SU-DHL-6 (cell line): ENCODE measurements around the gene HYAL1.

Source experiments
- H2AFZ ChIP-seq: fragments of 200-600 bp; sonication (generic); 2 replicates; pipeline ENCODE4 v1.6.1; 2014; ENCODE audit warnings: low read depth, mild to moderate bottlenecking, moderate library complexity, mixed read lengths, antibody characterized with exemption, low read length; ENCODE audit not compliant: severe bottlenecking
- H3F3A ChIP-seq: fragments of 200-600 bp; shearing (Covaris generic); 2 replicates; pipeline ENCODE4 v1.6.0; 2016; ENCODE audit warnings: antibody characterized with exemption, mild to moderate bottlenecking; ENCODE audit not compliant: insufficient read depth
- H3K27ac ChIP-seq: fragments of 200-600 bp; sonication (generic); 2 replicates; pipeline ENCODE4 v1.5.1; 2016; ENCODE audit warnings: low read depth, mild to moderate bottlenecking, low read length, moderate library complexity, mixed read lengths
- H3K27me3 ChIP-seq: fragments of 200-600 bp; sonication (generic), shearing (Covaris generic); 2 replicates; pipeline ENCODE4 v1.6.0; 2014; ENCODE audit warnings: mild to moderate bottlenecking, low read length
- H3K36me3 ChIP-seq: fragments of 200-600 bp; sonication (generic); 2 replicates; pipeline ENCODE4 v1.6.1; 2014; ENCODE audit warnings: mild to moderate bottlenecking, low read length, mixed read lengths
- H3K4me2 ChIP-seq: fragments of 300-600, 200-600 bp; shearing (Covaris generic), sonication (generic); 2 replicates; pipeline ENCODE4 v1.6.0; 2014; ENCODE audit warnings: low read length, low read depth, mild to moderate bottlenecking; ENCODE audit not compliant: poor library complexity, severe bottlenecking
- H3K4me3 ChIP-seq: fragments of 200-600 bp; sonication (generic); 2 replicates; pipeline ENCODE4 v1.5.1; 2014; ENCODE audit warnings: antibody characterized with exemption, low read length, mild to moderate bottlenecking, mixed read lengths; ENCODE audit not compliant: insufficient read depth, poor library complexity, severe bottlenecking
- H3K79me2 ChIP-seq: fragments of 200-600 bp; sonication (generic); 2 replicates; pipeline ENCODE4 v1.6.1; 2014; ENCODE audit warnings: mild to moderate bottlenecking, low read length, moderate library complexity; ENCODE audit not compliant: insufficient read depth
- H3K9ac ChIP-seq: fragments of 200-600 bp; sonication (generic); 2 replicates; pipeline ENCODE4 v1.7.0; 2014; ENCODE audit warnings: mild to moderate bottlenecking, low read length
- H3K9me2 ChIP-seq: fragments of 200-600 bp; sonication (generic); replicated peaks from 2 replicates; pipeline ENCODE4 v1.6.1; 2014; ENCODE audit warnings: low read length; ENCODE audit not compliant: insufficient read depth
- H3K9me3 ChIP-seq: fragments of 200-600 bp; sonication (generic); 2 replicates; pipeline ENCODE4 v1.6.1; 2014; ENCODE audit warnings: low read length, mixed read lengths; ENCODE audit not compliant: insufficient read depth
- H4K20me1 ChIP-seq: fragments of 200-600 bp; sonication (generic); 2 replicates; pipeline ENCODE4 v1.6.1; 2014; ENCODE audit warnings: low read depth, mild to moderate bottlenecking, antibody characterized with exemption, low read length, moderate library complexity, mixed read lengths
- EZH2phosphoT487 ChIP-seq: fragments of 200-600 bp; sonication (generic), shearing (Covaris generic); conservative IDR thresholded peaks from 2 replicates; pipeline ENCODE4 v1.6.1; 2018; ENCODE audit warnings: mild to moderate bottlenecking, antibody characterized with exemption, low read length, moderate library complexity, mixed read lengths
- TF ChIP-seq, protein P1 (sequence below): fragments of 200-600 bp; sonication (generic); IDR thresholded peaks from one replicate; pipeline ENCODE4 v1.5.1; 2017; ENCODE audit warnings: antibody characterized with exemption, mild to moderate bottlenecking, low read length, moderate library complexity; ENCODE audit not compliant: insufficient read depth, poor library complexity, severe bottlenecking

HYAL1 gene

DNA sequence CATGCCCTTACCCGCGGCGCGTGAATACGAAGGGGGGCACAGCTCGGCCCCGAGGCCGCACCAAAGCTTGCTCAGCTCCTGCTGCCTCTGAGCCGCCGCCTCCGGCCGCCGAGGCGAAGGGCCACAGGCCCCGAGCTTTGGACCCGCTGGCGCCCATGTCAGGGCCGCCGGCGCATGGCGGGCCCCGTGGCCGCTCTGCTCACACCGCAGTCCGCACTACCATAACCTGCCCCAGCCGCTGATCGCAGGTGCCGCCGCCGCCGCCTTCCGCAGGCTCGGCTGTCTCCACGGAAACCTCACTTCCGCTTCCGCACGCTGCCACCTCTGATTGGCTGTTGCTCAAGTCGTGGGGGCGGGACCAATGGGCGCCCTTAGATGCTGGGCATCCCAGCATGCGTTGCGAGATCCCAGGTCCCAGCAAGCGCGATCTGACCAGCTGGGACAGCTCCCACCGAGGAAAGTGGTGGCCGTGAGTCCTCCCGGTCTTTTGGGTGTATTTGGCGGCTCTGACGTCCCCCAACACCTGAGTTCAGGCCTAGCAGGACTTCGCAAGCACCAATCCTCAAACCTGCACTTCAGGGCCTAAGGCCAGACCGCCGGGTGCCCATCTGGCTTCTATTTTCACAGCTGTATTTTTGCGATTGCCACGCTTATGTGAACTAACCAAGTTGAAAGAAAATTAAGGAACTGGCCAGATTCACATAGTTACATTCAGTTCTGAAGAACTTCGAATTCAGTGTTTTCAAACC lies 24.7 kb upstream of the HYAL1 start, which contains the start of gene TUSC2:
TSS of gene TUSC2 (minus strand) at position 281 of the 749 bp plus-strand sequence. CDS start at position 157, 124 bp downstream.
- Histone ChIP-seq H4K20me1 (no peaks in the 10 kb centered on the region), H3K4me2 (peak within 1 kb of the TSS; percentile 70), H3K27me3 (no peaks in the 10 kb centered on the region), H3K79me2 (peaks cover 15% of the 10 kb centered on the region), H3K27ac (peak within 1 kb of the TSS; percentile 33), H3K36me3 (peaks cover 6% of the 10 kb centered on the region; the same call in 1 of the 2 replicates), H2AFZ (peak within 1 kb of the TSS; percentile 17), H3K4me3 (peak within 1 kb of the TSS; percentile 86), H3K9ac (peak within 1 kb of the TSS; percentile 91), H3K9me3 (no peaks in the 10 kb centered on the region), H3K9me2 (no peaks in the 10 kb centered on the region), H3F3A (peaks cover 12% of the 10 kb centered on the region)
- TF ChIP-seq EZH2phosphoT487 = no peak
- TF ChIP-seq, protein P1, sequence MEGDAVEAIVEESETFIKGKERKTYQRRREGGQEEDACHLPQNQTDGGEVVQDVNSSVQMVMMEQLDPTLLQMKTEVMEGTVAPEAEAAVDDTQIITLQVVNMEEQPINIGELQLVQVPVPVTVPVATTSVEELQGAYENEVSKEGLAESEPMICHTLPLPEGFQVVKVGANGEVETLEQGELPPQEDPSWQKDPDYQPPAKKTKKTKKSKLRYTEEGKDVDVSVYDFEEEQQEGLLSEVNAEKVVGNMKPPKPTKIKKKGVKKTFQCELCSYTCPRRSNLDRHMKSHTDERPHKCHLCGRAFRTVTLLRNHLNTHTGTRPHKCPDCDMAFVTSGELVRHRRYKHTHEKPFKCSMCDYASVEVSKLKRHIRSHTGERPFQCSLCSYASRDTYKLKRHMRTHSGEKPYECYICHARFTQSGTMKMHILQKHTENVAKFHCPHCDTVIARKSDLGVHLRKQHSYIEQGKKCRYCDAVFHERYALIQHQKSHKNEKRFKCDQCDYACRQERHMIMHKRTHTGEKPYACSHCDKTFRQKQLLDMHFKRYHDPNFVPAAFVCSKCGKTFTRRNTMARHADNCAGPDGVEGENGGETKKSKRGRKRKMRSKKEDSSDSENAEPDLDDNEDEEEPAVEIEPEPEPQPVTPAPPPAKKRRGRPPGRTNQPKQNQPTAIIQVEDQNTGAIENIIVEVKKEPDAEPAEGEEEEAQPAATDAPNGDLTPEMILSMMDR = no peak

DNA sequence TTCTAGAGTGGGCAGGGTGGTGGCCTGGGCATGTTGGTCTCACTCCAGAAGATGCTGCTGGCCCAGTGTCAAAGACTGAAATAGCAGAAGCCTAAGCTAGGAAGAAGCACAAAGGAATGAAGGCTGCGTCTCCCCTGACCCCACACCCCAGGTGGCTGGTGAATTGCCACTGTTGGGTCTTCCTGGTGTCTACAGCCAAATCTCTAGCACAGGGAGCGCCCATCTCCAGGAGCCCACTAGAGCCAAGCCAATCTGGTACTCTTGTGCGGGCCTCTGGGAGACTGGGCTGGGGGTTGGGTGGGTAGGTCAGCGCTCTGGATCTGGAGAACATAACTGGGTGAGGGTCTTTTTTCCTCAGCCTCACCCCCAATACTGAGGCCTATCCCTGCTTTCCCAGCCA lies 23.8 kb upstream of the HYAL1 start:
- TF ChIP-seq, protein P1 = no peak
- TF ChIP-seq EZH2phosphoT487 = no peak
- H3K9me2 ChIP-seq = no peaks in the 10 kb centered on the region
- H3K27me3 ChIP-seq = no peaks in the 10 kb centered on the region
- peak overlapping the region; percentile 70 for H3K4me2 ChIP-seq
- H3K9me3 ChIP-seq = no peaks in the 10 kb centered on the region
- H3K79me2 ChIP-seq = peaks cover 13% of the 10 kb centered on the region
- no peak overlapping the region for H3K27ac ChIP-seq
- H2AFZ ChIP-seq = no peak overlapping the region
- H3F3A ChIP-seq = peaks cover 12% of the 10 kb centered on the region
- H3K4me3 ChIP-seq = peak overlapping the region; percentile 86
- no peaks in the 10 kb centered on the region for H4K20me1 ChIP-seq
- H3K9ac ChIP-seq = peak overlapping the region; percentile 91
- H3K36me3 ChIP-seq = peaks cover 6% of the 10 kb centered on the region; the same call in 1 of the 2 replicates

- Histone ChIP-seq H3K27ac (no peak overlapping the region), H4K20me1 (no peaks in the 10 kb centered on the region), H3K4me2 (no peak overlapping the region), H3F3A (peaks cover 12% of the 10 kb centered on the region), H3K79me2 (peaks cover 13% of the 10 kb centered on the region), H3K9me2 (no peaks in the 10 kb centered on the region), H3K4me3 (no peak overlapping the region), H3K27me3 (no peaks in the 10 kb centered on the region), H3K9me3 (no peaks in the 10 kb centered on the region), H2AFZ (no peak overlapping the region), H3K9ac (no peak overlapping the region), H3K36me3 (peaks cover 6% of the 10 kb centered on the region; the same call in 1 of the 2 replicates)
- TF ChIP-seq, protein P1 = no peak
- TF ChIP-seq EZH2phosphoT487 = no peak
Observed at GRCh38 chr3:50326182-50326541, 22.8 kb upstream of the HYAL1 start.
